COR-L47 (cell line): ENCODE results near the gene C4BPB.

Source experiments
- DNase-seq: peaks from one replicate; lab custom pipeline; 2025; lab: John Stamatoyannopoulos, UW

The C4BPB gene

GRCh38 chr1:207085887-207086286 is 2.8 kb upstream of the C4BPB start:
- no peak for DNase-seq

GRCh38 chr1:207088161-207088560 is 499 bp upstream of the C4BPB start:
- no peak for DNase-seq

DNA sequence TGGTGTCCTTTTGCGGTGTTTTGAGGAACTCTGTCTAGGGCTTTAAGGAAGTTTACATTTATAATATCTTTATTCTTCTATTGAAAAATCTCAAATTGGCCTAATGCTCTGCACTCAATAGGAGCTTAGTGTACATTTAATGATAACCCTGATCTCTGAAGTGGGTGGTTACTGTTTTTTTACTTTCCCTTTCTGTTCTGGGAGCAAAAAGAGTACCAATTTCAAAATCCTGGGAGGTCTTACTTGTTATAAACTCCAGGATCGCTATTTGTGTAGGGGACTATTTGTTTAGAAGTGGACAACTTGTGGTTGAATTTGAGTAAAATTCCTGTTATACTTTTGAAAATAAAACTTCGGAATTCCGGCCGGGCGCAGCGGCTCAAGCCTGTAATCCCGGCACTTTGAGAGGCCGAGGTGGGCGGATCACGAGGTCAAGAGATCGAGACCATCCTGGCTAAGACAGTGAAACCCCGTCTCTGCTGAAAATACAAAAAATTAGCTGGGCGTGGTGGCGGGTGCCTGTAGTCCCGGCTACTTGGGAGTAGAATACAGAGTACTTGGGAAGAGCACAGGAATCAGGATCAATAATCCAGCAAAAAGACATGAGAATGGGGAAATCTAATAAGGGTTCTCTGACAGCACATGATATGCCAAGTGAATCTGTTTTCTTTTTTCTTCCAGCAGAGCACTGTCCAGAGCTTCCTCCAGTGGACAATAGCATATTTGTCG is 1.1 kb downstream of the C4BPB start:
- DNase-seq, result no peak

GRCh38 chr1:207091200-207091908 is 2.7 kb downstream of the C4BPB start:
- DNase-seq, result no peak

DNA sequence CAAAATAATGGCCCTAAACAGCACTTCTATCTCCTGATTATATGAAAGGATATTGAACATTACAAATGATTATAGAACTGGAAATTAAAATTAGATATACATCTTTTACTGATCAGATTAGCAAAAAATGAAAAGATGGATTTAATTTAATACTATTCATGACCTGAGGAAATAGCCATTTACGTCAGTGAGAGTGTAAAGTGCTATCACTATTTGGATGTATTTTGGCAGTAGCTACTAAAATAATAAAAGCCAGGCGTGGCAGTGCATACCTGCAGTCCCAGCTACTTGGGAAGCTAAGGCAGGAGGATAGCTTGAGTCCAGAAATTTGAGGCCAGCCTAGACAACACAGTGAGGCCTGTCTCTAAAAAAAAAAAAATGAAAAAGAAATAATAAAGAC is 5.3 kb downstream of the C4BPB start:
- no peak for DNase-seq

- no peak for DNase-seq
Observed at GRCh38 chr1:207097871-207098324, 9.2 kb downstream of the C4BPB start.

- DNase-seq, result no peak
Observed at GRCh38 chr1:207101720-207102119, 13.1 kb downstream of the C4BPB start.

DNA sequence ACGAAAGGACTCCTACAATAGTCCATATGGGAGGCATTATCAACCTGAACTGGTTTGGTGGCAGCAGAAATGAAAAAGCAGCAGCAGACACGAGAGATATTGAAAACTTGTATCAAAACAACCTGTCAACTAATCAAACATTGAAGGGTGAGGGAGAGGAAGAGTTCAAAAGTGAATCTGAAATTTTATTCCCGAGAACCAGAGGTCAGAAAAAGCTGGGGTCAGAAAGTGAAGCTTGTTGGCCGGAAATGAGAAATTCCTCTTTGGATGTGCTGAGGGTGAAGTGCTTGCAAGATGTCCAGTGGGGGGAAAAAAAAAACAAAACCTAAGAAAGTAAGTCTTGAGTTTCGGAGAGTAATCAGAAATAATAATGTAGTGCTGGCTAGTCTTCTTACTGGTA is 13.5 kb downstream of the C4BPB start:
- DNase-seq, result no peak

DNA sequence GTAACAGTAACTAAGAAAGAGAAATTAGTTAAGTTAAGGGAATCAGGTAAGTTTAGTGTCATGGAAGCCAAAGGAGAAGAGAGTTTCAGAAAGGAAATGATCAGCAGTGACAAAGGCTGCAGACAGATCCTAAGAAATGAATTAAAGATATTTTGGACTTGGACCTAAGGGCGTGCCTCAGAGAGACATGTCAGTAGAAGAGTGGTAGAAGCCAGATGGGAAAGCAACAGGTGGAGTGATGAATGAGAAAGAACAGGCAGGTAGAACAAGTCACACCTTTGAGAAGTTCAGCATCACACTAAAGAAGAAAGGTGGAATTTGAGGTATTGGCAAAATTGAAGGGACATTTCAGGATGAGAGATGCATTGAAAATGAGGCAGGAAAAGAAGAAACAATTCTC is 14.0 kb downstream of the C4BPB start:
- DNase-seq, result no peak

- no peak for DNase-seq
Observed at GRCh38 chr1:207103892-207104373, 15.3 kb downstream of the C4BPB start, which contains the start of gene C4BPA. TSS of gene C4BPA (plus strand) at chr1:207104233. CDS start at chr1:207113026, 8,793 bp downstream.

DNA sequence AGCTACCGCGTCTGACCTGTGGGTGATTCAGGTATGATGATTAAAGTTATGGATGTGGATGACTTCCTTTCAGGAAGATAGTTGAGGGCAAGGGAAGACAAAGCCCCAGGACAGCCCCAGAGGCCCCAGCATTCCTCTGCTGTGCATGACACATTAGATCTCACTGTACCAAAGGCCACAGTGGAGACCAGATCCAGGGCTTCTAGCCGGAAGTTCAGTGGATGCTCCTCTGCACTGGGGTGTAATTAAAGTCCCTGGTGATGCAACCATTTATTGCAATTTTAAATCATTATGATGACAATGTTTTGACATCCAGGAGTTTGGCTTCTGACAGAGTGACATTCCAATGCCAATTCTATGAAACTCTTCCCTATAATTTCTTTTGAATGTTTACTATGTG is 20.3 kb downstream of the C4BPB start:
- no peak for DNase-seq

DNA sequence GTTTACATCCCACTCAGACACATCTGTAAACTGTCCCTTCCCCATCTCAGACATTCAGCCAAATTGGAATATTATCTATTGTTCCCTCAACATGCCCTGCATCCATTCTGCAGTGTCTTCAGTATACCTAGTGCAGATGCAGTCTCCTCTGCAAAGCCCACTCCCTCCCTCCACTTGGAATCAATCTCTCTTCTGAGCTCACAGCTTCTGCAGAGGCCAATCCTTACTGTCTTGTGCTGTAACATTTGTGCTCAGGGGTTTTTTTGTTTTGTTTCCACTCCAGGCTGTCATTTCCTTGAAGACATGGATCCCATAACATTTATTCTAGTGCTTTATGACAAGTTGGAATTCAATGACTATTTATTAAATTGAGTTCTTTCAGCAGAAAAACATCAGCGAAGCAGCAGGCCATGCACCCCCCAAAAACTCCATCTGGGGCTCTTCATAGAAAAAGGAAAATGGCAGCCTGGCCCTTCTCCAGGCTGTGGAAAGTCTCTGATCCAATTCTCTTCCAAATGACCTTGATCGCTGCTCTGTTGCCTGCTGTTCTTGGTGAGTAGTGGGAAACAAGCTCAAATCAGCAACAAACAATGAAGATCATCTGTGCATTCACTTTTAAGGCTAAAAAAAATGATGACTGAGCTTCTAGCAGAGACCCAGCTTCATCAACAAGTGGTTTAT is 24.1 kb downstream of the C4BPB start:
- DNase-seq, result no peak

GRCh38 chr1:207115269-207115668 is 26.6 kb downstream of the C4BPB start:
- no peak for DNase-seq

DNA sequence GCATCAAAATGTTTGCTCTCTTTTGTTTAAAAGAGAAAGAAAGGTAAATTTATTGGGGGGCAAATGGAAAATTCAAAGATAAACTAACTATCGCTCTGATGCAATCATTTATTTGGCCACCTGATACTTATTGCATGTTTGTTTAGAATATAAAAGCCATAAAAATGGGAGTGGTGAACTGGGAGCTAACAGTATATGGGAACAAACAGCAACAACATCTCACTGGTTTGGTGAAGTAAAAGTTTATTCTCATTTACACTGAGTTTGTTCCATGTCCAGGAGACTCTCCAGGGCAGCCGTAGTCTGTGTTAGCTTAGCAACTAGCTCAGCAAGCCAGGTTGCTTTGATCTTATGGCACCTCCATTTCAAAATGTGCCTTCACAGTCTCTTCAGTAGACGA is 35.7 kb downstream of the C4BPB start:
- DNase-seq, result no peak

DNA sequence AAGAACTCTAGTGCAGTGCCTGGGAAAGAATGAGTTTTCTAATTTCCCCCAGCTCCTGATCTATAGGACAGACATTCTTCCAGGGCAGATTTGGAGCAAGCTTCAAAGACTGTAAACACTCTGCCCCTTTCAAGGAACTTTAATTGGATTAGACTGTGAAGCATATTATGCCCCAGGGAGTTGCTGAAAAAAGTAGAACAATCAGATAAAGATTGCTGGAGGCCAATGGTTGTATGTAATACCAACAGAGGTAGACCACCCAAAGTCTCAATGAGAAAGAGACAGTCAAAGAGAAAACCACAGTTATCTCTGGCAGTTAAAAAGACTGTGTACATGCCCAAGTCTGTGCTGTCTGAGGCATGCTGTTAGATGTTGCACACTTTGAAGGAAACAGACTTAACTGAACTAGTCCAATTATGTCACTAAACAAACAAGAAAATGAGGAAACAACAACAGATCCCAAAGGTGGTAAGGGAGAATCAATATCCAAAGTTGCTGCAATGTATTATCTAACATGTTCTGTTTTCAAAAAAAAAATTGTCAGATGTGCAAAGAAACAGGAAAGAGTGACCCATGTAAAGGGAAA is 39.8 kb downstream of the C4BPB start:
- no peak for DNase-seq

- no peak for DNase-seq
Observed at GRCh38 chr1:207129053-207129452, 40.4 kb downstream of the C4BPB start.

GRCh38 chr1:207130252-207131036 is 41.8 kb downstream of the C4BPB start:
- no peak for DNase-seq

DNA sequence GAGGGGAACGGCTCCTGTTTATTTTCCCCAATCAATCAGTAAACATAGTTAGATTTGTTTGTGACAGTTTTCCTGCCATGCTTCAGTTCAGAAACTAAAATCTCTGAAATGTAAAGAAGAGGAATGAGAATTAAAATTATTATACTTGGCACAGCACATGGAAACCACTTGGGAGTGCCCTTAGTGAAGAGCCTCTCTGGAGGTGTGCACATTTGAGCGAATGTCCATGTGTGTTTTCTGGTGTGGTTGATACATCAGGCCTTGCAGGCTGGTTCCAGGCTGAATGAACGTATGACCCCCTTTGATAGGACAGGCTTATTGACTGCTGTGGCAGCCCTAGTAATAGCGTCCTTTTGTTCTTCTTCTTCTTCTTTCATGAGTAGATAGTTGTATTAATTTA is 42.5 kb downstream of the C4BPB start:
- no peak for DNase-seq

- no peak for DNase-seq
Observed at GRCh38 chr1:207134581-207134980, 45.9 kb downstream of the C4BPB start.

DNA sequence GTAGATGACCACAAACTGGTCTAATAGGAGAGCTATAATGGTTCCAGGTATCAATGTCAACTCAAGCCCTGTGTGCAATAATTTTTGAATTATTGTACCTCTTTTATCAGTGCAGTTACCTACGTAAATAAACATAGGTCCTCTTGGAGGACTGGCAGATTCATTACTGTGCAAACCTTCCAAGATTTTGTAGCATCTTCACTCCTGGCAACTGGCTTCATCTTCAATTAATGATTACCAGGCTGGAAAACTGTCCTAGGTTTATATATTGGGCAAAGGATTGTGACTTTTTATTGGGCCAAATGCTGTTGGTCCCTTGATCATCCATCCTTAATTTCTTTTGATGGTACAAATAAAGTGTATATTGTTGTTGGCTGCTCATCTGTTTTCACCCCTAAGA is 51.0 kb downstream of the C4BPB start:
- DNase-seq, result no peak

GRCh38 chr1:207140536-207140935 is 51.9 kb downstream of the C4BPB start:
- DNase-seq, result no peak
